Nephron (organoid): ENCODE data around the gene SMARCA2.
"Not testable (repeated sequence)": the region's sequence is repeated elsewhere in the genome, so short reads cannot be mapped to it uniquely, and the experiment has no call there.

Experiments
- H3K27ac Mint-ChIP-seq, 3 experiments: 2 replicates each; pipeline ENCODE4 v1.8.0; 2020; ENCODE audit warnings: mixed read lengths in 3 of 3, mild to moderate bottlenecking in 2 of 3, moderate library complexity in 1 of 3
- H3K27me3 Mint-ChIP-seq: 2 replicates; pipeline ENCODE4 v1.8.0; 2021; ENCODE audit warnings: low read depth, mild to moderate bottlenecking, moderate library complexity, mixed read lengths
- H3K36me3 Mint-ChIP-seq: 2 replicates; pipeline ENCODE4 v1.8.0; 2020; ENCODE audit warnings: low read depth, mixed read lengths
- H3K4me1 Mint-ChIP-seq: 2 replicates; pipeline ENCODE4 v1.8.0; 2020; ENCODE audit warnings: mixed read lengths
- H3K4me3 Mint-ChIP-seq, 3 experiments: 2 replicates each; pipeline ENCODE4 v1.8.0; 2020; ENCODE audit warnings: mild to moderate bottlenecking in 3 of 3, mixed read lengths in 3 of 3, moderate library complexity in 2 of 3
- H3K9me3 Mint-ChIP-seq: 2 replicates; pipeline ENCODE4 v1.8.0; 2020; ENCODE audit warnings: mixed read lengths
- CTCF ChIP-seq, 3 experiments: fragments of 200-600 bp; sonication (generic); IDR thresholded peaks; one replicate each; pipeline ENCODE4 v1.5.0; 2021; ENCODE audit warnings: antibody characterized with exemption in 3 of 3; ENCODE audit not compliant: unreplicated experiment in 3 of 3

SMARCA2 gene

GRCh38 chr9:2140600-2141223, 125.6 kb downstream of the SMARCA2 start:
- H3K27ac Mint-ChIP-seq = no peak overlapping the region
- H3K36me3 Mint-ChIP-seq = peaks cover 14% of the 10 kb centered on the region
- H3K9me3 Mint-ChIP-seq = no peaks in the 10 kb centered on the region
- H3K4me1 Mint-ChIP-seq = peaks cover 23% of the 10 kb centered on the region
- H3K4me3 Mint-ChIP-seq = no peak overlapping the region
- TF ChIP-seq CTCF (IDR thresholded peaks at IDR 0.05; ENCODE audit: unreplicated experiment in 3 of 3) = no peak
- H3K27me3 Mint-ChIP-seq = no peaks in the 10 kb centered on the region

DNA sequence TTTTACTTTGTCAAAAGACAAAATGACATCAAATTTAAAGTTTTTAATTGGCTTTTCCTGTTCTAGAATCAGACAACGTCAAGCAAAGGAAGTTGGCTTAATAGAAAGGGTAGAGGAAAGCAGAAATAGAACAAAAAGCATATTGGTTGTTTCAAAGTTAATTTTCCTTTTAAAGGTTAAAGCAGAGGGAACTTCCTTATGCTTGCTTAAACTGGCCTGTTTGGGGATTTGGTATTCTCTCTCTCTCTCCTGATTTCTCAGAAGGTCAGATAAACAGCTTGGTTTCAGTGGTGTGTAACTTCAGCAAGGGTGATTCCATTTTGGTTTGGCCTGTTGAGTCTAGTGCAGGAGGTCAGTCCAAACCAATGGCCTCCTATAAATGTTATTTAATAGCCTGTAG, 127.1 kb downstream of the SMARCA2 start:
- H3K9me3 Mint-ChIP-seq = no peaks in the 10 kb centered on the region
- no peak overlapping the region for H3K27ac Mint-ChIP-seq
- H3K4me3 Mint-ChIP-seq = no peak overlapping the region
- no peaks in the 10 kb centered on the region for H3K27me3 Mint-ChIP-seq
- peaks cover 18% of the 10 kb centered on the region for H3K36me3 Mint-ChIP-seq
- no peak for TF ChIP-seq CTCF (IDR thresholded peaks at IDR 0.05; ENCODE audit: unreplicated experiment in 3 of 3)
- H3K4me1 Mint-ChIP-seq = peaks cover 28% of the 10 kb centered on the region

DNA sequence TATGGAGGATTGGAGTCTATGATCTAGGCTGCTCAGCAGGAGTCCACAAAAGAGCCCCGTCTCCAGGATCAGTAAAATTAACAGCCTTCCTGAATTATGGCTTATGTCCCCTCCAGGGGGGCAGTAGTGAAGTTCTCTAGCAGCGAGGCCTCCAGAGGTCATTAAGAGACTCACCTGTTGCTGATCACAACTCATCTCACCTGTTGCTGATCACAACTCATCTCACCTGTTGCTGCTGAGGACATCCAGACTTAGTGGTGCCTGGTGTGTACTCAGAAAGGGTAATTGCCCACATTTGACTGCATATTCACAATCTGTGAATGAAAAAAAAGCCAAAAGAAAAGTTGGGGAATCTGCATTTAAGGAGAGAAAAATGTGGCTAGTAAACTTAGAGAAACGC, 129.5 kb downstream of the SMARCA2 start:
- peaks cover 28% of the 10 kb centered on the region for H3K4me1 Mint-ChIP-seq
- no peak for TF ChIP-seq CTCF (IDR thresholded peaks at IDR 0.05; ENCODE audit: unreplicated experiment in 3 of 3)
- H3K36me3 Mint-ChIP-seq = peaks cover 11% of the 10 kb centered on the region
- no peak overlapping the region for H3K4me3 Mint-ChIP-seq
- no peaks in the 10 kb centered on the region for H3K27me3 Mint-ChIP-seq
- peaks cover 3% of the 10 kb centered on the region for H3K9me3 Mint-ChIP-seq
- H3K27ac Mint-ChIP-seq = no peak overlapping the region

- H3K36me3 Mint-ChIP-seq = peaks cover 20% of the 10 kb centered on the region
- no peak overlapping the region for H3K4me3 Mint-ChIP-seq
- no peak for TF ChIP-seq CTCF (IDR thresholded peaks at IDR 0.05; ENCODE audit: unreplicated experiment in 3 of 3)
- H3K9me3 Mint-ChIP-seq = peaks cover 3% of the 10 kb centered on the region
- peaks cover 28% of the 10 kb centered on the region for H3K4me1 Mint-ChIP-seq
- H3K27ac Mint-ChIP-seq = no peak overlapping the region
- H3K27me3 Mint-ChIP-seq = no peaks in the 10 kb centered on the region
These were observed 130.6 kb downstream of the SMARCA2 start for GRCh38 chr9:2145746-2146145.

DNA sequence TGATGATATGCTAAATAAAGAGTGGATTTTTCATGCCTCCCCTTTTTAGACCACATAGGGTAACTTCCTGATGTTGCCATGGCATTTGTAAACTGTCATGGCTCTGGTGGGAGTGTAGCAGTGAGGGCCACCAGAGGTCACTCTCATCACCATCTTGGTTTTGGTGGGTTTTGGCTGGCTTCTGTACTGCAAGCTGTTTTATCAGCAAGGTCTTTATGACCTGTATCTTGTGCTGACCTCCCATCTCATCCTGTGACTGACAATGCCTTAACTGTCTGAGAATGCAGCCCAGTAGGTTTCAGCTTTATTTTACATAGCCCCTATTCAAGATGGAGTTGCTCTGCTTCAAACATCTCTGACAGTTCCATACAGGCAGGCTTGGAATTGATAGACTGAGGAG, 131.6 kb downstream of the SMARCA2 start:
- H3K36me3 Mint-ChIP-seq = peaks cover 20% of the 10 kb centered on the region
- peak; percentile 13 to 33 (median 21) for TF ChIP-seq CTCF (IDR thresholded peaks at IDR 0.05; ENCODE audit: unreplicated experiment in 3 of 3)
- peaks cover 28% of the 10 kb centered on the region for H3K4me1 Mint-ChIP-seq
- H3K4me3 Mint-ChIP-seq, H3K9me3 Mint-ChIP-seq, H3K27ac Mint-ChIP-seq, H3K27me3 Mint-ChIP-seq: not testable (repeated sequence)

DNA sequence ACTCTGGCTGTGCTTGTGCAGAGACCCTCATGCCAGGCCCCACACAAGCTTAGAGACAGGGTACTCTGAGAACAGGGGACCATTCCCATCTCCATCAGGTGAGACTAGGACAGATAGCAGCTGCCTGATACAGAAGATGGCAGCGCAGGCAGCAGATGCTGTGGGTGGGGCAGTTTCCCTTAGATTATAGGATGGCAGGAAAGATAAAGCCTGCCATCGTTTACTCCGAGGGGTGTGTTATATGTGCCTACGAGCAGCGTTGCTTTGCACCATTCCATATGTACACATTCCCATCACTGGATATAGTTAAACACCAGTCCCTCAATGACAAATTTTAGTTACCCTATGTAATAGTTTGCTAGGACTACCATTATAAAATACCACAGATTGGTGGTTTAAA, 135.2 kb downstream of the SMARCA2 start:
- H3K36me3 Mint-ChIP-seq = peaks cover 20% of the 10 kb centered on the region

More for the DNA sequence above, 135.2 kb downstream of the SMARCA2 start:
- no peak overlapping the region for H3K27ac Mint-ChIP-seq
- no peak for TF ChIP-seq CTCF (IDR thresholded peaks at IDR 0.05; ENCODE audit: unreplicated experiment in 3 of 3)
- H3K4me1 Mint-ChIP-seq = peaks cover 29% of the 10 kb centered on the region
- no peaks in the 10 kb centered on the region for H3K27me3 Mint-ChIP-seq
- no peak overlapping the region for H3K4me3 Mint-ChIP-seq
- H3K9me3 Mint-ChIP-seq = peaks cover 3% of the 10 kb centered on the region
